Activated T-cell treated with anti-CD3 and anti-CD28 coated beads, Interleukin-2, amount 50 U/mL, for 72 hours (primary cell): ENCODE data around the gene COL18A1. TPM values are rescaled to one million over a fixed set of nuclear protein-coding genes. Genes with fewer than 3 reads are reported as not detected.
"Not testable (repeated sequence)": the region's sequence is repeated elsewhere in the genome, so short reads cannot be mapped to it uniquely, and the experiment has no call there.

ENCODE experiments used
- ATAC-seq, 2 donors: fragments of 150-1000 bp; cut with Tn5 transposase; replicated peaks in 1 of 2; 2 replicates each; pipeline ENCODE4 v1.10.0; 2021; ENCODE audit warnings: moderate library complexity in 2 of 2, mild to moderate bottlenecking in 1 of 2
- DNase-seq, 2 donors: peaks; one replicate each; pipeline ENCODE4 v3.0.0; 2021 to 2022; ENCODE audit warnings: mixed read lengths in 1 of 2
- H3K27ac Mint-ChIP-seq: one replicate; pipeline ENCODE4 v1.8.0; 2022; ENCODE audit warnings: mild to moderate bottlenecking, moderate library complexity, mixed read lengths
- H3K27me3 Mint-ChIP-seq: one replicate; pipeline ENCODE4 v1.8.0; 2022; ENCODE audit warnings: low read depth, mixed read lengths
- H3K36me3 Mint-ChIP-seq, 2 donors: one replicate each; pipeline ENCODE4 v1.8.0; 2022; ENCODE audit warnings: mixed read lengths in 2 of 2, mild to moderate bottlenecking in 1 of 2; ENCODE audit not compliant: insufficient read depth in 2 of 2
- H3K4me1 Mint-ChIP-seq: one replicate; pipeline ENCODE4 v1.8.0; 2022; ENCODE audit warnings: low read depth, mixed read lengths
- H3K4me3 Mint-ChIP-seq, 2 donors: one replicate each; pipeline ENCODE4 v1.8.0; 2022; ENCODE audit warnings: mild to moderate bottlenecking in 2 of 2, mixed read lengths in 2 of 2, moderate library complexity in 2 of 2
- H3K9me3 Mint-ChIP-seq, 2 donors: one replicate each; pipeline ENCODE4 v1.8.0; 2022; ENCODE audit warnings: mixed read lengths in 2 of 2
- total RNA-seq, 2 donors: library from RNA; stranded (reverse); gene quantifications; one replicate each; pipeline ENCODE4 v1.2.3, GENCODE V29; 2022

COL18A1 gene
- total RNA-seq, 2 donors from 2014 or later, result 4.9 to 7.5 TPM

DNA sequence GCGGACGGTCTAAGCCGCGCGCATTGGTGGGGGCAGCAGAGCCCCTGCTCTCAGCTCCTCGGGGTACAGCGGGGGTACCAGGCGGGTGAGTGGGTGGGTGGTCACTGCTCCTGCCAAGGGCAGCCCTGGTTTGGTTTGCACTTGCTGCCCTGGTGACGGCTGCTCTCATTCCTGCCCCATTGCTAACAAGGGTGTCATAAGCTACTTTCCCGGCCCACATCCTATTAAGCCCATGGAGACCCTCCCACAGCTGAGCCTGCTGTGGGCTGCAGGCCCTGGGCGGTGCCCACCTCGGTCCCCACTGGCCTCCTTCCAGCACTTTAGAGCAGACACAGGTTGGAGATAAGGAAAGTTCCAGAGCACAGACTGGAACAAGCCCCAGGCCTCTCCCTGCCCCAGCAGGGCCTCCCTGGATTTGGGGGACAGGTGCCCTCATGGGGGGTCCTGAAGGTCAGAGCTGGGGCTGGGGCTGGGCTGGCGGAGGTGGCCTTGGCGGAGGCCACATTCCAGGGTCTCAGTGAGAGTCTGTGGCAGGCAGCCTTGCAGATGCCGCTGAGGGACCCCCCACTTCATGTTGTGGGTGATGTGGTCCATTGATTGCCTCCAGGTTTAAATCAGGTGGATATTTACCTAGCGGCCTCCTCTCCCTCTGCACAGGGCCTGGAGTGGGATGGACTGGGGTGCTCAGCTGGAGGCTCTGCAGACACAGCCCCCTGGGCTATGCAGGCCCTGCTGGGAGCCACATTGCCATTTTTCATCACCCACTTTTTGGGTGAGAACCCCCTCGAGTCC lies 27.0 kb downstream of the COL18A1 start:
- Mint-ChIP-seq H3K27me3 (no peaks in the 10 kb centered on the region), H3K4me3 (no peak overlapping the region), H3K9me3 (no peaks in the 10 kb centered on the region), H3K36me3 (no peaks in the 10 kb centered on the region), H3K27ac (no peak overlapping the region), H3K4me1 (no peaks in the 10 kb centered on the region)
- ATAC-seq, result no peak
- no peak for DNase-seq

DNA sequence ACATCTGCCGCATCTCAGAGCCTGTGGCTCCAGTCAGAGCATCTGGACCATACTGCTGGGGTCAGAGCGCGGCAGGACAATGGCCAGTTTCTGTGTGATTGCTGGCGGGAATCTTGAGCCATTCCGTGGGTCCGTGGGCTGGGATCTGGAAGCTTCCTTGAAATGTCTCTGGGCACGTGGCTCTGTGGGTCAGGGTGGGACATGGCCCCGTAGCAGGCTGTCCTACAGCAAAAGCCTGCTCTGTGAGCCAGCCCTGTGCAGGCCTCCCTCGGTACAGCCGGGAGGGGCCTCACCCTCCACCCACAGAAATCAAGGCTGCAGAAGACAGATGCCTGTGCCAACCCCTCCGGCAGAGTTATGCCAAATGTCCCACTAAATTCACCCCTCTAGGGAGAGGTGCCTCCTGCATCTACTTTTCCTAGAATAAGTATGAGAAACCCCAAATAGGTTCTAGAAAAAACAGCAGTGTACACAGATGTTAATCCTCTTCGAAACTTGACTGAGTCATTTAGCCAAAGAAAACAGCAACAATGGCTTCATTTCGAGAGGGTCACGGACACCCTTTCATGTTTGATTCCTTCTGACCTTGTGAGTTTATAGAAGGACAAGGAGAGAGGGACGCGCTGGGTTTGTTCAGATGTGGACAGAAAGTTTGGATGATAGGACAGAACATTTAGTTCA lies 27.8 kb downstream of the COL18A1 start:
- Mint-ChIP-seq H3K9me3 (no peaks in the 10 kb centered on the region), H3K4me3 (no peak overlapping the region), H3K4me1 (no peaks in the 10 kb centered on the region), H3K27ac (no peak overlapping the region), H3K27me3 (no peaks in the 10 kb centered on the region), H3K36me3 (no peaks in the 10 kb centered on the region)
- DNase-seq, result no peak
- ATAC-seq, result no peak

DNA sequence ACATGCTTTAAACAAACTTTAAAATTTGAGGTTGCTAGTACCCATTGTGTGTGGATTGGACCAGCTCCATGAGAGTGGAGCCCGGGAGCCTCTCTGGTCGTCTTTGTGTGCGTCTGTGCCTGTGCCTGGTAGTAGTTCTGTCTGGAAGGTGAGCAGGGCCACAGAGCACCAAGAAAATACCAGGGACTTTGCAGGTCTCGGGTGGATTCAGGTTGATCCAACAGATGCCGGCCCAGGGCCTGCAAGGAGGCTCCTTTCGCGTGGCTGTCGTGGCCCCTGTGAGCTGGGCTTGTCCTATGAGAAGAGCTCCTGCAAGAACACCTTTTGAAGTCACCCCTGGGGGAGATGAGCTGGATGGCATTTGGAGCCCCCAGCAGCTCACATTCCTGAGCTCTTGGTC lies 28.3 kb downstream of the COL18A1 start:
- Mint-ChIP-seq H3K27ac (no peak overlapping the region), H3K4me1 (no peaks in the 10 kb centered on the region), H3K9me3 (no peaks in the 10 kb centered on the region), H3K36me3 (no peaks in the 10 kb centered on the region), H3K4me3 (no peak overlapping the region), H3K27me3 (no peaks in the 10 kb centered on the region)
- DNase-seq (no peak), ATAC-seq (no peak)

DNA sequence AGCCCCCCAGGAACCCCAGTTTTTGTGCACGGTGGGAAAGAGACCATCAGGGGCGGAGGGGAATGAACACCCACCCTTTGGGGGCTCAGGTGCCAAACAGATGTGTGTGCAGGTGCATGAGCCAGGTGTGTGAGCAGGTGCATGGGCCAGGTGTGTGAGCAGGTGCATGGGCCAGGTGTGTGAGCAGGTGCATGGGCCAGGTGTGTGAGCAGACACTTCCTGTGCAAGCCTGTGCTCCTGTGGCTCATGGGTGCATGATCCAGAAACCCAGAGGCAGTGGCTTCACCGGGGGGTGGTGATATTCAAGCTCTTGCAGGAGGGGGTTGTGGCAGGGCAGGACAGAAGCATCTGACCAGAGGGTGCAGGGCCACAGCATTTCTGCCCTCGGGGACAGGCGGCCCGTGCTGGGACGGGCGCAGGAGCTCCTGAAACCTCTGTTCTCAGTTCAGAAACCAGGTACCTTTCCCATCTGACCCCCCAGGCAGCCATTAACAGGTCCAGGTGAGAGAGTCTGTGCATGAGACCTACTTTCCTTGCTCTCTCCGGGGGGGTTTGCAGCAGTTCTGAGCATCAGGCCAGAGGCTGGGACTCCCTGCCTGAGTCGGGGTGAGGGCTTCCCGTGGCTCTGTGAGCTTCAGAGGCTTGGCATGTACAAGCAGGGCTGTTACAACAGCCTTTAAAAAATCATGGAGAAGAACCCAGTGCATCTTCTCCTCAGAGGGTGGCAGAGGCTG lies 29.1 kb downstream of the COL18A1 start:
- peaks cover 1% of the 10 kb centered on the region for H3K4me1 Mint-ChIP-seq
- H3K9me3 Mint-ChIP-seq, result no peaks in the 10 kb centered on the region
- no peak overlapping the region for H3K27ac Mint-ChIP-seq
- H3K36me3 Mint-ChIP-seq, result no peaks in the 10 kb centered on the region
- no peak overlapping the region for H3K4me3 Mint-ChIP-seq
- DNase-seq, result no peak
- ATAC-seq, result no peak
- no peaks in the 10 kb centered on the region for H3K27me3 Mint-ChIP-seq

DNA sequence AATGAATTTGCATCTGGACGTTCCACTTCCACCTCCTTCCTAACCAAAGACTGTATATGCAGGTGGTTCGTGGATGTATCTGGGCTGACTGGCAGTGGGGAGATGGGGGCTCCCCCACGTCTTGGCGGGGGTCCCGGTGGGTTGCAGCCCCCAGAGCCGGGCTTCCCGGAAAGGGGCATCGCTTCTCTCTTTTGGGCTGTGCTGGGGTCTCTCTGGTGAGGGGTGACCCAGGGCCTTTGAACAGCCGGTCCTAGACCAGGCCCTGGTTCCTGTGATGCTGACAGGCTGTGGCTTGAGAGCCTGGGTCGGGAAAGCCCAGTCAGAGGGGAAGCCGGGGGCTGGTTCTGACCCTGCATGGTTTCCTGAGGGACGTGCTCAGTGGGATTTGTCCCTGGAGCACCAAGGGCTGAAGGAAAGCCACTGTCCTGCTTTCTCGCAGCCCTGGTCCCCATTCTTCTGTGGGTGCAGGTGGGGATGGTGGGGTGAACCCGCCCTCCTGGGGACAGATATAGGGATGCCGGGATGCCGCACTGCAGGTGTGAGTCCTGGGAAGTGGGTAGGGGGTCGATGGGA lies 29.8 kb downstream of the COL18A1 start:
- no peak overlapping the region for H3K4me3 Mint-ChIP-seq
- peaks cover 7% of the 10 kb centered on the region for H3K4me1 Mint-ChIP-seq
- no peaks in the 10 kb centered on the region for H3K9me3 Mint-ChIP-seq
- no peak overlapping the region for H3K27ac Mint-ChIP-seq
- DNase-seq, result no peak
- H3K36me3 Mint-ChIP-seq, result no peaks in the 10 kb centered on the region
- H3K27me3 Mint-ChIP-seq, result no peaks in the 10 kb centered on the region
- ATAC-seq, result no peak

DNA sequence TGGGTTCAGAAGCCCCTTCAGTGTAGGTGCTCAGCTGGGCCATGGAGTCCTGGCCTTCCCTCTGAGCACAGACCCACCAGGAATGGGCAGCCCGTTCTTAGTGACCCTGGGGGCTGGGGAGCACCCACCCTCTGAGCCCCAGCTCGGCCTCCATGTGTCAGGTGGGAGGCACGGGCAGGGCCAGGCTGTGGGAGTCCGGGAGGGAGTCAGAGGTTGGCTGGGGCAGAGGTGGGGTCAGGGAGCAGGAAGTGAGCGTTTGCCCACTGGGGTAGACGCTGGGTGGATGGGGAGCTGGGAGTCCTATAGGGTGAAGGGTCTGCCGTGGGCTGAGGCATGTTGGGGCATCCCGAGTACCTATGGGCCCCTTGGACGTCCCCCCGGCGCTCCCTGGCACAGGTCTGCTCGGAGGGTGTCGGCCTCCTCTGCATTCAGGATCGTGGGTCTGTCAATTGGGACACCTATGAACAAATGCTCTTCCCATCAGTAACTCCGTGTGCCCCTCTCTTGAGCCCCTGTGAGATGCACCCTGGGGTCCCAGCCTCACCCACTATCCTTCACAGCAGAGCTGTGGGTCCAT lies 30.5 kb downstream of the COL18A1 start:
- DNase-seq (no peak), ATAC-seq (no peak)
- H3K9me3 Mint-ChIP-seq, result no peaks in the 10 kb centered on the region
- H3K36me3 Mint-ChIP-seq, result no peaks in the 10 kb centered on the region
- H3K4me3 Mint-ChIP-seq, result no peak overlapping the region
- no peak overlapping the region for H3K27ac Mint-ChIP-seq
- H3K4me1 Mint-ChIP-seq, result peaks cover 7% of the 10 kb centered on the region
- H3K27me3 Mint-ChIP-seq, result no peaks in the 10 kb centered on the region

DNA sequence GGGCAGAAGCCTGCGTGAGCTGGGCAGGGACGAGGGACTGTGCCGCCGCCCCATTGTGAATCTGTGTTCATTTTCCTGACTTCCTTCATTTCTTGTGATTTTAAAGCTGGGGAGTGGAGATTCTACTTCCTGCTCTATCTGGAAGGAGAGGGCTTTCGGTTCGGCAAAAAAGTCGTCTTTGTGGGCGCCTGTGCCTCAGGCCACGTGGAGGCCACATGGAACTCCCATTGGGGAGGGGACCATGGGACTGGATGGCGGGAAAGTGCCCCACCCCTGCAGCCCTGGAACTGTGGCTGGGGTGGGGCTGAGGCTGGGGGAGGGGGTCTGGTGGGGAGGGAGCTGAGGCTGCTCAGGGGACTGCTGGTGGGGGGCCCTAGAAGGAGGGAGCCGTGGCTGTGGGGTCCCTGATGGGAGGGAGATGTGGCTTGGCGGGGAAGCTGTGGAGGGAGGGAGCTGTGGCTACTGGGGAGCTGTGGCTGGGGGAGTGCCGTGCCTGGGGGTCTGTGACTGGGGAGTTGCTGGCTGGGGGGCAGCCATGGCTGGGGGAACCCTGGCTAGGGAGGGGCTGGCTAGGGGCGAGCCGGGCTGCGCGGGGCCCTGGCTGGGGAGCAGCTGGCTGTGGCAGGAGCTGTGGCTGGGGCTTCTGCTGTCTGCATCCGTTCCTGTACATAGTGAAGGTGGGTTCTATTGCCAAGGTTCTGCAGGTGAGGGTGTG lies 31.5 kb downstream of the COL18A1 start:
- H3K27ac Mint-ChIP-seq, result no peak overlapping the region
- H3K36me3 Mint-ChIP-seq, result no peaks in the 10 kb centered on the region
- H3K9me3 Mint-ChIP-seq, result no peaks in the 10 kb centered on the region
- no peaks in the 10 kb centered on the region for H3K27me3 Mint-ChIP-seq
- H3K4me3 Mint-ChIP-seq, result no peak overlapping the region
- no peak for DNase-seq
- ATAC-seq, result no peak
- peaks cover 7% of the 10 kb centered on the region for H3K4me1 Mint-ChIP-seq

DNA sequence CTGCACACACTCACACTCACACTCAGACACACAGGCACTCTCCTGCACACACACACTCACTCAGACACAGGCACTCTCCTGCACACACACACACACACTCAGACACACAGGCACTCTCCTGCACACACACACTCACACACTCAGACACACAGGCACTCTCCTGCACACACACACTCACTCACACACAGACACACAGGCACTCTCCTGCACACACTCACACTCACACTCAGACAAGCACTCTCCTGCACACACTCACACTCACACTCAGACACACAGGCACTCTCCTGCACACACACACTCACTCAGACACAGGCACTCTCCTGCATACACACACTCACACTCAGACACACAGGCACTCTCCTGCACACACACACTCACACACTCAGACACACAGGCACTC lies 32.9 kb downstream of the COL18A1 start:
- not testable (repeated sequence) for H3K36me3 Mint-ChIP-seq, DNase-seq, ATAC-seq, H3K4me1 Mint-ChIP-seq, H3K9me3 Mint-ChIP-seq, H3K27me3 Mint-ChIP-seq, H3K27ac Mint-ChIP-seq, H3K4me3 Mint-ChIP-seq

DNA sequence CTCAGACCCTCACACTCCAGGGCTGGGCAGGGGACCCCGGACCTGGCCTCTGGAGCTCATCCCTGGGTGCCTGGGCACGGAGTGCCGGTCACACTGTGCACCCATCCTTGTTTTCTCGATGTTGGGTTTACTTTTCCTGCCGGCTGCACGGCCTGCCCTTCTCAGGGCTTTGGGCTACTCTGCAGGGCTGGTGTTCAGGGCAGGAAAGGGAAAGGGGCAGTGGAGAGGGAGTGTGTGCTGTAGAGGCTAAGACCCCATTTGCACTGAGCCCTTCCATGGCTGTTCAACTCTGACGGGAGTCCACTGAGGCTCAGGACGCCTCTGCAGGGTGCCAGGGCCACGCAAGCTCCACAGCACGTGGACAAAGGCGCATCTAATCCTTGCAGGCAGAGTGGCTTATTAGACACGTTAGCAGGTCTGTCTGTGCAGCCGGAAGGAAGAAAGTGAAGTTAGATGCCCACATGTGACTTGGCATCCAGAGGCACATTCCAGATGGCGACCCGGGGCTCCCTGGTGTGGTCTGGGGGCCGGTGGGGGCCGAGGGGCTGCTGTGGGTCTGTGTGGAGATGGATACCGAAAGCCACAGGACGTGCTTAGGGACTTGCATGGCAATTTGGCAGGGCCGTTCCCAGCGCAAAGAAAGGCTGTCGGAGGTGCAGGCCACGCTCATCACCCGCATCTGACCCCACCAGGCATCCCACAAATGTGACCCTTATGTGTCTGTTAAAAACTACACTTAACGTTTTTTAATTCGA lies 33.6 kb downstream of the COL18A1 start:
- no peak overlapping the region for H3K27ac Mint-ChIP-seq
- H3K36me3 Mint-ChIP-seq, result no peaks in the 10 kb centered on the region
- DNase-seq (no peak), ATAC-seq (no peak)
- no peaks in the 10 kb centered on the region for H3K27me3 Mint-ChIP-seq
- H3K4me1 Mint-ChIP-seq, result peaks cover 7% of the 10 kb centered on the region
- peak overlapping the region; percentile 70 to 84 for H3K4me3 Mint-ChIP-seq
- no peaks in the 10 kb centered on the region for H3K9me3 Mint-ChIP-seq

DNA sequence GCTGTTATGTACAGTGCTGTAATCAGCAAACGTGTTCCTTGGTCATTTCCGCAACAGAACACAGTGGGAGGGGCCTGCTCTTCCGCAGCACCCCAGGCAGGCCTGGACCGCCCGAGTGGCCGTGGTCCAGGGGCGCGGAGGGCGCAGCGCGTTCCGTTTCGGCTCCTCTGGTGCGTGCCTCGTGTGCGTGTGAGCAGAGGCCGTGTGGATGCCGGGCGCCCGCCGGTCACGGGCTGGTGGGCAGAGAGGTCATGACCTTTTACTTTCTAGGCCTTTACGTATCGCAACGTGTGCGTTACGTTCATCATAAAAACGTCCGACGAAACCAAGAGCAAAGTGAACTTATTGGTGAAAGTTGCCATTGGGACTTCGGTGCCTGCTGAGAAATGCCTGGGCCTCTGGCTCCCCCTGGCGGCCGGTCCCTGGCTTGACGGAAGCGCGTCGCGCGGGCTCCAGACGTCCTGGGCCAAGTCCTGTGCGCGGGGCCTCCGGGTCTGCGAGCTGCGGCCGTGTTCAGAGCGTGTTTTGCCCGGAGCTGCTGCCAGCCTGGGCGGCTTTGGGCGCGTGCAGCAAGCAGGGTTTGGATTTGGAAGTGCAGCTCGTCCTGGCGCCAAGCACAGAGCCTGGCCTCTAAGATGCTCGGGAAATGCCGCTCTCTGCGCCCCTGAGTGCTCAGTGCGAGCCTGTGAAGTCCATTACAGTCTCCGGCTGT lies 34.4 kb downstream of the COL18A1 start:
- Mint-ChIP-seq H3K9me3 (no peaks in the 10 kb centered on the region), H3K4me1 (peaks cover 7% of the 10 kb centered on the region), H3K27me3 (no peaks in the 10 kb centered on the region)

DNA sequence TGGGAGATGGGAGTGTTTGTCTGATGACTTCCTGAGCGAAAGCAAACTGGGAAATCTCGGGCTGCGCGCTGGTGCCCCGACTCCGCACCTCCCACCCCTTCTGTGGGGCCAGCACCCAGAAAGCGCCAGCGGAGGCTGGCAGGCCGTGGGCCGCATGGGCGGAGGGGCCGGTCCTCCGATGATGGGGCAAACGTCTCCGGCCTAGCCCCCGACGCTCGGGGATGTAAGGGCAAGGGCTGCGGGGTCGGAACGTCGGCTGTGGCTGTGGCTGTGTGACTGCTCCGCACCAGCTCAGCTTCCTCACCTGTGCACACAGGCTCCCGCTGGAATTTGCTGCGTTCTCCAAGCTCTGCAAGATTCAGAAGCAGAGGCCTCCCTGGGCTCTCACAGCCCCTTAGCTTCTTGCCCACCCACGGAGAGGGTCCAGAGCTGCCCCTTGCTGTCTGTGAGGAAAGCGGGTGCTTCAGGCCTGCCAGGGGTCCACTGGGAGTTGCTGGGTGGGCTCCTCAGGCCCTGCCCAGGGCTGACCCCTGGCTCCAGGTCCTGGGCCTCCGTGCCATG lies 35.0 kb downstream of the COL18A1 start:
- no peak for ATAC-seq
- DNase-seq, result no peak

More for the DNA sequence above, 34.4 kb downstream of the COL18A1 start:
- DNase-seq, result peak; percentile 81 to 90
- peak; percentile 85 to 88 for ATAC-seq
- Mint-ChIP-seq H3K27ac (no peak overlapping the region), H3K36me3 (no peaks in the 10 kb centered on the region), H3K4me3 (peak overlapping the region; percentile 70 to 84)

More for the DNA sequence above, 35.0 kb downstream of the COL18A1 start:
- H3K4me3 Mint-ChIP-seq, result no peak overlapping the region
- peaks cover under 1% of the 10 kb centered on the region for H3K27me3 Mint-ChIP-seq
- peaks cover 7% of the 10 kb centered on the region for H3K4me1 Mint-ChIP-seq
- H3K9me3 Mint-ChIP-seq, result no peaks in the 10 kb centered on the region
- no peaks in the 10 kb centered on the region for H3K36me3 Mint-ChIP-seq
- no peak overlapping the region for H3K27ac Mint-ChIP-seq
